ENCODE data around the gene CDC42BPB.

- TF ChIP-seq CTCF (IDR thresholded peaks at IDR 0.05), result no peak
- no peak for TF ChIP-seq ZNF423 (CRISPR knock-in tag; IDR thresholded peaks at IDR 0.05)
- no peak for TF ChIP-seq ZNF317 (CRISPR knock-in tag; IDR thresholded peaks at IDR 0.05; ENCODE audit: borderline replicate concordance, low read depth)
- no peak for TF ChIP-seq MAX (CRISPR knock-in tag; IDR thresholded peaks at IDR 0.05)
These were observed 7.1 kb upstream of the CDC42BPB start for GRCh38 chr14:103064436-103064835.

All from WTC11 (cell line).